SK-N-MC (cell line): ENCODE data around the gene C1QTNF6.

Experiments
- EZH2 ChIP-seq: fragments of 200-600 bp; sonication (generic); IDR thresholded peaks from one replicate; pipeline ENCODE4 v1.6.1; 2017; ENCODE audit warnings: antibody characterized with exemption
- POLR2AphosphoS5 ChIP-seq: IDR thresholded peaks from 2 replicates; pipeline ENCODE4 v1.6.1; 2012; ENCODE audit warnings: mild to moderate bottlenecking, low read depth, low read length, borderline replicate concordance

GRCh38 chr22:37162221-37163095, 25.6 kb downstream of the C1QTNF6 start:
- no peak for TF ChIP-seq POLR2AphosphoS5
- TF ChIP-seq EZH2 = no peak
